H9 (cell line): ENCODE data around the gene ATG4D. TPM values are rescaled to one million over a fixed set of nuclear protein-coding genes. Genes with fewer than 3 reads are reported as not detected.

ENCODE experiments used
- DNase-seq: peaks from one replicate; pipeline ENCODE4 v3.0.0-alpha.2; 2017
- H2AFZ ChIP-seq: one replicate; pipeline ENCODE4 v1.6.1; 2013; ENCODE audit warnings: mild to moderate bottlenecking, low read length, control low read depth, moderate library complexity
- H2AK5ac ChIP-seq: 2 replicates; pipeline ENCODE4 v1.6.1; 2013; ENCODE audit warnings: low read length, control low read depth, mixed read lengths; ENCODE audit not compliant: insufficient read length
- H2BK120ac ChIP-seq: one replicate; pipeline ENCODE4 v1.6.1; 2013; ENCODE audit warnings: low read depth, mild to moderate bottlenecking, low read length, control low read depth, inconsistent platforms; ENCODE audit not compliant: poor library complexity, severe bottlenecking
- H2BK12ac ChIP-seq: 2 replicates; pipeline ENCODE4 v1.6.1; 2013; ENCODE audit warnings: low read length, control low read depth, mixed read lengths, low read depth; ENCODE audit not compliant: insufficient read length
- H2BK15ac ChIP-seq: 2 replicates; pipeline ENCODE4 v1.6.1; 2013; ENCODE audit warnings: low read depth, low read length, control low read depth
- H2BK20ac ChIP-seq: one replicate; pipeline ENCODE4 v1.6.1; 2013; ENCODE audit warnings: low read depth, mild to moderate bottlenecking, low read length, control low read depth, inconsistent platforms; ENCODE audit not compliant: poor library complexity, severe bottlenecking
- H2BK5ac ChIP-seq: 2 replicates; pipeline ENCODE4 v1.6.1; 2013; ENCODE audit warnings: low read length, control low read depth, mixed read lengths; ENCODE audit not compliant: insufficient read length
- H3K14ac ChIP-seq: 2 replicates; pipeline ENCODE4 v1.6.1; 2013; ENCODE audit warnings: low read length, control low read depth; ENCODE audit not compliant: insufficient read depth
- H3K18ac ChIP-seq: 2 replicates; pipeline ENCODE4 v1.6.1; 2013; ENCODE audit warnings: low read depth, mild to moderate bottlenecking, mixed read lengths, low read length, control low read depth; ENCODE audit not compliant: insufficient read length
- H3K23ac ChIP-seq: 2 replicates; pipeline ENCODE4 v1.6.1; 2013; ENCODE audit warnings: low read length, control low read depth, mixed read lengths, low read depth; ENCODE audit not compliant: insufficient read length
- H3K23me2 ChIP-seq: 2 replicates; pipeline ENCODE4 v1.6.1; 2013; ENCODE audit warnings: low read depth, mild to moderate bottlenecking, mixed read lengths, low read length, control low read depth; ENCODE audit not compliant: insufficient read length, poor library complexity, severe bottlenecking
- H3K27ac ChIP-seq: 2 replicates; pipeline ENCODE4 v1.5.1; 2013; ENCODE audit warnings: low read length, control low read depth, mixed read lengths, low read depth; ENCODE audit not compliant: insufficient read length
- H3K27me3 ChIP-seq: 2 replicates; pipeline ENCODE4 v1.6.1; 2013; ENCODE audit warnings: low read length, control low read depth, inconsistent platforms; ENCODE audit not compliant: insufficient read depth
- H3K4ac ChIP-seq: 2 replicates; pipeline ENCODE4 v1.6.1; 2013; ENCODE audit warnings: low read depth, mild to moderate bottlenecking, control low read depth, inconsistent platforms, low read length, moderate library complexity
- H3K4me1 ChIP-seq: 2 replicates; pipeline ENCODE4 v1.6.1; 2013; ENCODE audit warnings: low read length, control low read depth, inconsistent platforms; ENCODE audit not compliant: insufficient read depth
- H3K4me2 ChIP-seq: 2 replicates; pipeline ENCODE4 v1.6.1; 2013; ENCODE audit warnings: low read length, control low read depth, mixed read lengths; ENCODE audit not compliant: insufficient read length, insufficient read depth
- H3K56ac ChIP-seq: 2 replicates; pipeline ENCODE4 v1.6.1; 2013; ENCODE audit warnings: low read depth, mild to moderate bottlenecking, mixed read lengths, low read length, control low read depth; ENCODE audit not compliant: insufficient read length
- H3K79me1 ChIP-seq: 2 replicates; pipeline ENCODE4 v1.6.1; 2013; ENCODE audit warnings: low read depth, mild to moderate bottlenecking, moderate library complexity, low read length, control low read depth, inconsistent platforms; ENCODE audit not compliant: insufficient read depth, poor library complexity, severe bottlenecking
- H3K79me2 ChIP-seq: 2 replicates; pipeline ENCODE4 v1.6.1; 2013; ENCODE audit warnings: low read length, control low read depth, inconsistent platforms; ENCODE audit not compliant: insufficient read depth
- H3K9ac ChIP-seq: 2 replicates; pipeline ENCODE4 v1.6.1; 2013; ENCODE audit warnings: low read length, control low read depth, mixed read lengths; ENCODE audit not compliant: insufficient read length; ENCODE audit errors: extremely low read depth
- H3K9me3 ChIP-seq: one replicate; pipeline ENCODE4 v1.6.1; 2013; ENCODE audit warnings: low read depth, low read length, inconsistent platforms; ENCODE audit not compliant: control insufficient read depth
- H3T11ph ChIP-seq: one replicate; pipeline ENCODE4 v1.6.1; 2013; ENCODE audit warnings: mild to moderate bottlenecking, low read length, control low read depth, inconsistent platforms
- H4K20me1 ChIP-seq: one replicate; pipeline ENCODE4 v1.6.1; 2013; ENCODE audit not compliant: control insufficient read depth, insufficient read length, insufficient read depth
- H4K5ac ChIP-seq: 2 replicates; pipeline ENCODE4 v1.6.1; 2013; ENCODE audit warnings: low read depth, mild to moderate bottlenecking, mixed read lengths, low read length, control low read depth; ENCODE audit not compliant: insufficient read length
- H4K8ac ChIP-seq: replicated peaks from 2 replicates; pipeline ENCODE4 v1.6.1; 2013; ENCODE audit warnings: low read length, control low read depth, mixed read lengths, low read depth; ENCODE audit not compliant: insufficient read length
- H4K91ac ChIP-seq: 2 replicates; pipeline ENCODE4 v1.6.1; 2013; ENCODE audit warnings: low read depth, mild to moderate bottlenecking, moderate library complexity, mixed read lengths, low read length, control low read depth; ENCODE audit not compliant: insufficient read length
- H3K27ac Mint-ChIP-seq, 3 experiments: 2 replicates in 2 of 3; 3 replicates in 1 of 3; pipeline ENCODE4 v1.8.0; 2020 to 2021; ENCODE audit warnings: mixed read lengths in 3 of 3, mild to moderate bottlenecking in 1 of 3, moderate library complexity in 1 of 3
- H3K27me3 Mint-ChIP-seq: 2 replicates; pipeline ENCODE4 v1.8.0; 2021; ENCODE audit warnings: low read depth, mild to moderate bottlenecking, moderate library complexity, mixed read lengths
- H3K36me3 Mint-ChIP-seq, 3 experiments: 2 replicates in 2 of 3; 3 replicates in 1 of 3; pipeline ENCODE4 v1.8.0; 2020 to 2021; ENCODE audit warnings: low read depth in 3 of 3, mixed read lengths in 3 of 3; ENCODE audit not compliant: insufficient read depth in 1 of 3
- H3K4me1 Mint-ChIP-seq, 2 experiments: 2 replicates each; pipeline ENCODE4 v1.8.0; 2020; ENCODE audit warnings: mixed read lengths in 2 of 2
- H3K4me3 Mint-ChIP-seq, 2 experiments: 2 replicates in 1 of 2; 3 replicates in 1 of 2; pipeline ENCODE4 v1.8.0; 2020 to 2021; ENCODE audit warnings: mild to moderate bottlenecking in 2 of 2, mixed read lengths in 2 of 2, moderate library complexity in 1 of 2
- H3K9me3 Mint-ChIP-seq, 2 experiments: 2 replicates in 1 of 2; 3 replicates in 1 of 2; pipeline ENCODE4 v1.8.0; 2020; ENCODE audit warnings: mild to moderate bottlenecking in 2 of 2, mixed read lengths in 2 of 2, moderate library complexity in 1 of 2
- CTCF ChIP-seq: fragments of 200-600 bp; sonication (generic); conservative IDR thresholded peaks from 3 replicates; pipeline ENCODE4 v1.8.0; 2021; ENCODE audit warnings: antibody characterized with exemption, mild to moderate bottlenecking
- WGBS: extraction: QIAGEN DNeasy Blood & Tissue Kit; methylation state at CpG from one replicate; pipeline ENCODE4 v1.1.7; 2013; ENCODE audit warnings: missing lambda C conversion rate, low lambda C conversion rate, mixed read lengths; ENCODE audit not compliant: insufficient read length; ENCODE audit errors: extremely low coverage; 5-methylcytosine and 5-hydroxymethylcytosine counted together
- total RNA-seq: library from RNA; stranded (reverse); gene quantifications from 2 replicates; pipeline ENCODE4 v1.2.1, GENCODE V29; 2021

ATG4D gene
- total RNA-seq, 1 experiment from 2014 or later, result 55.8 TPM

GRCh38 chr19:10566658-10567410, 23.1 kb downstream of the ATG4D start:
- Histone ChIP-seq H3K23me2 (peaks cover 10% of the 10 kb centered on the region), H3K27me3 (no peaks in the 10 kb centered on the region), H2BK15ac (no peak overlapping the region), H2BK12ac (no peak overlapping the region), H2AK5ac (no peak overlapping the region), H3K79me1 (no peaks in the 10 kb centered on the region), H4K5ac (no peak overlapping the region), H3K4ac (no peak overlapping the region), H4K91ac (no peak overlapping the region), H4K8ac (no peak overlapping the region), H3K9me3 (no peaks in the 10 kb centered on the region), H3K27ac (no peak overlapping the region), H3K14ac (no peak overlapping the region), H4K20me1 (no peaks in the 10 kb centered on the region), H3K4me1 (no peaks in the 10 kb centered on the region), H3K9ac (no peak overlapping the region), H2BK120ac (no peak overlapping the region), H2AFZ (no peak overlapping the region), H3T11ph (no peak overlapping the region), H3K23ac (no peak overlapping the region), H3K79me2 (no peaks in the 10 kb centered on the region), H3K56ac (no peak overlapping the region), H2BK5ac (no peak overlapping the region), H3K18ac (no peak overlapping the region), H3K4me2 (no peak overlapping the region), H2BK20ac (no peak overlapping the region)
- Mint-ChIP-seq H3K27me3 (peaks cover 16% of the 10 kb centered on the region), H3K4me3 (peak overlapping the region; percentile 97 to 99), H3K36me3 (peaks cover 10 to 13% (median 10%) of the 10 kb centered on the region in 3 experiments; a peak in 6 of 7 replicates), H3K4me1 (peaks cover 31 to 33% of the 10 kb centered on the region in 2 experiments), H3K9me3 (no peaks in the 10 kb centered on the region), H3K27ac (peak overlapping the region in 1 of 3 experiments; percentile 39; a peak in 1 of 7 replicates)
- no peak for TF ChIP-seq CTCF
- no CpG with 5 or more reads among the region's 19 CpGs for WGBS
- DNase-seq, result no peak
